RWPE2 (cell line): Measurements from ENCODE around the gene STK24.
A peak's percentile ranks its signal among the peaks of the same experiment; 100 is the strongest.

Experiments used
- ATAC-seq: fragments of 200-7000 bp; cut with Tn5 transposase; 3 replicates; pipeline ENCODE4 v1.9.1; 2021; ENCODE audit warnings: low read depth
- DNase-seq: peaks from one replicate; pipeline ENCODE4 v3.0.0-alpha.2; 2020; ENCODE audit warnings: low spot score
- H3K27ac ChIP-seq: fragments of 450-650 bp; 2 replicates; pipeline ENCODE4 v1.5.1; 2017; ENCODE audit warnings: mild to moderate bottlenecking; ENCODE audit not compliant: poor library complexity, severe bottlenecking
- H3K27me3 ChIP-seq: fragments of 250-450 bp; sonication (Bioruptor Pico); 2 replicates; pipeline ENCODE4 v1.5.1; 2021; ENCODE audit warnings: mild to moderate bottlenecking, moderate library complexity; ENCODE audit not compliant: insufficient read depth, poor library complexity, severe bottlenecking
- H3K36me3 ChIP-seq: fragments of 250-450 bp; sonication (Bioruptor Pico); 2 replicates; pipeline ENCODE4 v1.5.1; 2020; ENCODE audit warnings: low read depth, mild to moderate bottlenecking, moderate library complexity
- H3K4me1 ChIP-seq: fragments of 250-450 bp; sonication (Bioruptor Pico); 2 replicates; pipeline ENCODE4 v1.5.1; 2021; ENCODE audit warnings: mild to moderate bottlenecking, moderate library complexity; ENCODE audit not compliant: insufficient read depth, poor library complexity, severe bottlenecking
- H3K4me3 ChIP-seq: fragments of 250-450 bp; sonication (Bioruptor Pico); 2 replicates; pipeline ENCODE4 v1.5.1; 2021; ENCODE audit warnings: mild to moderate bottlenecking, moderate library complexity; ENCODE audit not compliant: severe bottlenecking
- H3K9me3 ChIP-seq: fragments of 250-450 bp; sonication (Bioruptor Pico); 2 replicates; pipeline ENCODE4 v1.5.1; 2021; ENCODE audit warnings: mild to moderate bottlenecking, moderate library complexity; ENCODE audit not compliant: severe bottlenecking
- CTCF ChIP-seq: fragments of 450-650 bp; IDR thresholded peaks from one replicate; pipeline ENCODE4 v1.5.1; 2017; ENCODE audit warnings: mild to moderate bottlenecking, moderate library complexity; ENCODE audit not compliant: poor library complexity, severe bottlenecking

The STK24 gene

GRCh38 chr13:98514288-98514687 is 62.6 kb downstream of the STK24 start:
- H3K4me3 ChIP-seq: no peak overlapping the region
- TF ChIP-seq CTCF: no peak
- H3K36me3 ChIP-seq: peaks cover 41% of the 10 kb centered on the region

GRCh38 chr13:98513837-98514236 is 63.1 kb downstream of the STK24 start:
- peaks cover 17% of the 10 kb centered on the region for H3K4me1 ChIP-seq
- ATAC-seq (no peak), DNase-seq (no peak)
- no peak overlapping the region for H3K4me3 ChIP-seq
- no peak for TF ChIP-seq CTCF
- no peak overlapping the region for H3K27ac ChIP-seq
- no peaks in the 10 kb centered on the region for H3K27me3 ChIP-seq
- H3K9me3 ChIP-seq: no peaks in the 10 kb centered on the region
- H3K36me3 ChIP-seq: peaks cover 37% of the 10 kb centered on the region

More at GRCh38 chr13:98514288-98514687, 62.6 kb downstream of the STK24 start:
- Histone ChIP-seq H3K4me1 (peaks cover 12% of the 10 kb centered on the region), H3K27ac (no peak overlapping the region), H3K9me3 (no peaks in the 10 kb centered on the region), H3K27me3 (no peaks in the 10 kb centered on the region)
- DNase-seq: no peak
- ATAC-seq: no peak

GRCh38 chr13:98512774-98513665 is 63.9 kb downstream of the STK24 start:
- Histone ChIP-seq H3K4me3 (no peak overlapping the region), H3K9me3 (no peaks in the 10 kb centered on the region), H3K27ac (no peak overlapping the region), H3K27me3 (no peaks in the 10 kb centered on the region), H3K4me1 (peaks cover 25% of the 10 kb centered on the region), H3K36me3 (peaks cover 29% of the 10 kb centered on the region)
- TF ChIP-seq CTCF: no peak
- no peak for DNase-seq
- no peak for ATAC-seq

GRCh38 chr13:98511435-98511834 is 65.5 kb downstream of the STK24 start:
- ATAC-seq: no peak
- H3K27ac ChIP-seq: no peak overlapping the region
- H3K4me1 ChIP-seq: peaks cover 33% of the 10 kb centered on the region
- H3K27me3 ChIP-seq: no peaks in the 10 kb centered on the region
- DNase-seq: no peak
- H3K4me3 ChIP-seq: no peak overlapping the region
- peaks cover 14% of the 10 kb centered on the region for H3K36me3 ChIP-seq
- no peaks in the 10 kb centered on the region for H3K9me3 ChIP-seq
- TF ChIP-seq CTCF: no peak

- H3K9me3 ChIP-seq: no peaks in the 10 kb centered on the region
- peak overlapping the region; percentile 71 for H3K27ac ChIP-seq
- DNase-seq (no peak), ATAC-seq (no peak)
- no peak for TF ChIP-seq CTCF
- peaks cover 6% of the 10 kb centered on the region for H3K36me3 ChIP-seq
- no peaks in the 10 kb centered on the region for H3K27me3 ChIP-seq
- no peak overlapping the region for H3K4me3 ChIP-seq
- peaks cover 33% of the 10 kb centered on the region for H3K4me1 ChIP-seq
Observed at GRCh38 chr13:98510156-98510509, 66.8 kb downstream of the STK24 start.
